ENCODE measurements around the gene RAD51B. TPM values are rescaled to one million over a fixed set of nuclear protein-coding genes. Genes with fewer than 3 reads are reported as not detected.

Gene RAD51B
- total RNA-seq, 4 donors from 2014 or later, result 12.6 to 26.4 (median 16.7) TPM

DNA sequence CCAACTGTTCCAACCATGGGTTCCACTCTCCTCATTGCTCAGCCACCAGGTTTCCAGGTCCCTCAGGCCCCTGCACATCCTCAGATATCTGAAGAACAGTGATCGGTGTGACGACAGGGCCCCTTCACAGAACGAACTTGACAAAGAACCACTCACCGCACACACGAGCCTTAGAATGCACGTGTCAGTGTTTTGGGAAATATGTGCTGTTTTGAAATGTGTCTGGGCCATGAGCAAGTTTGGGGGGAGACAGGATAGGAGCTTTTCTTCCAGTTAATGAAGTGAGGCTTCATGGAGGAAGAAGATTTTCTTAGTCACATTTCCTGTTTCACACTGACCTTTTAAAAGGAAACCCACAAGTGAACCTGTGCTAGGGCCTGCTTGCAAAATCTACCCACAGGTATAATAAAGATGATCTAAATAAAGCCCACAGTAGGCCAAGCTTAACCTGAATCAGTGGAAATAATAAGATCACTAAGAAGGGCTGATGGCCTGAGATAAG is 914.7 kb downstream of the RAD51B start:
- no peak for DNase-seq (ENCODE audit: low spot score in 2 of 2)
- Histone ChIP-seq H3K36me3 (no peaks in the 10 kb centered on the region), H3K4me1 (peaks cover 0 to 39% (median 24%) of the 10 kb centered on the region in 4 donors), H3K9me3 (no peaks in the 10 kb centered on the region), H3K4me3 (no peak overlapping the region), H3K27me3 (no peaks in the 10 kb centered on the region), H3K27ac (peak overlapping the region in 1 of 4 donors; percentile 32)
- TF ChIP-seq CTCF (IDR thresholded peaks at IDR 0.05), result no peak
- peak in 1 of 2 donors; percentile 37 for TF ChIP-seq EP300 (IDR thresholded peaks at IDR 0.05)
- 73 to 76% methylated on average over 6 of the region's 6 CpGs for WGBS, 2 donors

DNA sequence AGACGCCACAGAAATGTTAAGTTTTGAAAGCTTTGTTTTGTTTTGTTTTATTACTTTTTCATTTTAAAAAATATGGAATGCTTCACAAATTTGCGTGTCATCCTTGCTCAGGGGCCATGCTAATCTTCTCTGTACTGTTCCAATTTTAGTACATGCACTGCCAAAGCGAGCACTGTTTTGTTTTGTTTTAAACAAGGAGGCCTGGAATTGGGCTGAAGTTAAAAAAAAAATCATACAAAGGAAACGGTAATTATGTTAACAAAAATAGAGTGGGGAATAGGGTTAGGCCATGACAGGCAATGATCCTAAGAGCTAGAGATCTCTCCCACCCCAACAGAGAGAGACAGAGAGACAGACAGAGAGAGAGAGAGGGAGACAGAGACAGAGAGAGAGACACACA is 916.3 kb downstream of the RAD51B start:
- H3K4me3 ChIP-seq, result no peak overlapping the region
- peaks cover 0 to under 1% (median 0%) of the 10 kb centered on the region in 4 donors for H3K9me3 ChIP-seq
- H3K36me3 ChIP-seq, result no peaks in the 10 kb centered on the region
- no peak for TF ChIP-seq CTCF (IDR thresholded peaks at IDR 0.05)
- TF ChIP-seq POLR2A (IDR thresholded peaks at IDR 0.05), result no peak
- TF ChIP-seq EP300 (IDR thresholded peaks at IDR 0.05), result no peak
- peak in 1 of 2 donors; percentile 12 for DNase-seq (ENCODE audit: low spot score in 2 of 2)
- peak overlapping the region; percentile 15 to 75 (median 64) for H3K27ac ChIP-seq
- H3K27me3 ChIP-seq, result no peaks in the 10 kb centered on the region
- 46 to 51% methylated on average over 4 of the region's 4 CpGs for WGBS, 2 donors
- peaks cover 0 to 32% (median 22%) of the 10 kb centered on the region in 4 donors for H3K4me1 ChIP-seq

DNA sequence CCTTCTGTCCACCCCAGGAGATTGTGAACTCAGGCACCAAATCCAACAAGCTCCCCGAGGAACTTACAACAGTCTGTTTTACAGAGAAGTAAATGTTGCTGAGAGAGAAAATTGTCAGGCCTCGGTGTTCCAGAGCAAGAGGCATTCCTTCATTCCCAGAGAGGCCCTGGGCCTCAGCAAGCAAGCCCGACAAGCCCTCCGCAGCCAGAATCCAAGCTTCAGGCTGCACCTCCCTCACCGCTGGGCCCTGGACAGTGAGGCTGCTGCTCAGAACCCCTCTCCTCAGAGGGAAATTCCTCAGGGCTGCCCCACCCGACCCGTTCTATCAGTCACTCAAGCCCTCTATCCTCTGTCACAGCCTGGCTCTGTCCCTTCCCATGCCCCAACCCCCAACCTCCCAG is 916.9 kb downstream of the RAD51B start:
- Histone ChIP-seq H3K4me3 (no peak overlapping the region), H3K27ac (peak overlapping the region; percentile 15 to 75 (median 64)), H3K9me3 (peaks cover 0 to 5% (median 0%) of the 10 kb centered on the region in 4 donors), H3K4me1 (peaks cover 0 to 26% (median 16%) of the 10 kb centered on the region in 4 donors), H3K27me3 (no peaks in the 10 kb centered on the region), H3K36me3 (no peaks in the 10 kb centered on the region)
- TF ChIP-seq EP300 (IDR thresholded peaks at IDR 0.05) (no peak), POLR2A (IDR thresholded peaks at IDR 0.05) (no peak), CTCF (IDR thresholded peaks at IDR 0.05) (no peak)
- WGBS, 2 donors, result 31 to 41% methylated on average over 7 of the region's 7 CpGs
- no peak for DNase-seq (ENCODE audit: low spot score in 2 of 2)

DNA sequence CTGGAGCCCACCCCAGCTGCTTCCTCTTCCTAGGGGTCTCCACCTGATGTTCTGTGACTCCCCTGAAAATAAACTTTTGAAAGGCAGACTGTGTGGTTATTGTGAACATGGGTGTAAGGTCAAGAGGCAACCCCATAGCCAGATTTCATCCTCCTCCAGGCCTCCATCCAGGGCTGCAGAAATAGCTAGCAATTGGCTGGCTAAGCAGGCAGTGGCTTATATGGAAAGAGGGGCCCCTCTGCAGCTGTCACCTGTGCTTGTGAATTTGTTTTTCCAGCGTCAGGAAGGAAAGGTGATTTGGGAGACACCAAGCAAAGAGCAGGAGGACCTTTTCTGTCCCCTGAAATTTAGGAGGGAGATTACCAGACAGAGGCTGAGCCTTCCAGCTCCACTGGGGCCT is 917.5 kb downstream of the RAD51B start:
- peaks cover 0 to 5% (median 0%) of the 10 kb centered on the region in 4 donors for H3K9me3 ChIP-seq
- no peaks in the 10 kb centered on the region for H3K36me3 ChIP-seq
- 92 to 93% methylated on average over 1 of the region's 1 CpG for WGBS, 2 donors
- peaks cover 0 to 21% (median 15%) of the 10 kb centered on the region in 4 donors for H3K4me1 ChIP-seq
- no peaks in the 10 kb centered on the region for H3K27me3 ChIP-seq
- H3K4me3 ChIP-seq, result no peak overlapping the region
- peak overlapping the region in 3 of 4 donors; percentile 59 to 75 (median 69) for H3K27ac ChIP-seq
- TF ChIP-seq EP300 (IDR thresholded peaks at IDR 0.05), result no peak
- no peak for TF ChIP-seq CTCF (IDR thresholded peaks at IDR 0.05)
- TF ChIP-seq POLR2A (IDR thresholded peaks at IDR 0.05), result no peak
- DNase-seq (ENCODE audit: low spot score in 2 of 2), result no peak

- WGBS, 2 donors, result 95 to 97% methylated on average over 4 of the region's 4 CpGs
- Histone ChIP-seq H3K27me3 (no peaks in the 10 kb centered on the region), H3K36me3 (no peaks in the 10 kb centered on the region), H3K4me3 (no peak overlapping the region), H3K4me1 (peaks cover 0 to 21% (median 13%) of the 10 kb centered on the region in 4 donors), H3K9me3 (peaks cover 0 to 5% (median 0%) of the 10 kb centered on the region in 4 donors), H3K27ac (no peak overlapping the region)
- TF ChIP-seq POLR2A (IDR thresholded peaks at IDR 0.05) (no peak), CTCF (IDR thresholded peaks at IDR 0.05) (no peak), EP300 (IDR thresholded peaks at IDR 0.05) (no peak)
- DNase-seq (ENCODE audit: low spot score in 2 of 2), result no peak
Measured at GRCh38 chr14:68738559-68738958, 919.0 kb downstream of the RAD51B start.

Data from tibial nerve (tissue), 4 donors.